GM12873 (cell line): ENCODE measurements around the gene PRR15L.

ENCODE experiments used
- CTCF ChIP-seq: IDR thresholded peaks from 2 replicates; pipeline ENCODE4 v1.5.1; 2012; ENCODE audit warnings: low read depth, mild to moderate bottlenecking, moderate library complexity, low read length, control low read depth; ENCODE audit not compliant: insufficient read depth; ENCODE audit errors: missing control alignments

The PRR15L gene

GRCh38 chr17:47946929-47947397 lies 10.7 kb downstream of the PRR15L start:
- peak; percentile 87 for TF ChIP-seq CTCF

DNA sequence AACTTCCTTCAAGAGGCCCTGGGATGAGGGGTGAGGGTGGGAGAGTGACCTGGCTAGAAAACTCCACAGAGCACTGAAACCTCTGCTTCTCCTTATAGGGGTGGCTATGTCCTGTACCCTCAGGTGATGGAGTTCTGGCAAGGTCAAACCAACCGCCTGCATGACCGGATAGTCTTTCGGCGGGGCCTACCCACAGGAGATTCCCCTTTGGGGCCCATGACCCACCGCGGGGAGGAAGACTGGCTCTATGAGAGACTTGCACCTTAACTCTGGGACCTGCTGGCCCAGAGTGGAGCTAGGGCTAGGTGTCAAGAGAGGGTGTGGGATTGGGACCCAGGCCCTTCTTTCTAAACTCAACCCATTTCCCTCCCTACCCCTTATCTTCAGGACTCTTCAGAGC lies 11.2 kb downstream of the PRR15L start:
- TF ChIP-seq CTCF: no peak

DNA sequence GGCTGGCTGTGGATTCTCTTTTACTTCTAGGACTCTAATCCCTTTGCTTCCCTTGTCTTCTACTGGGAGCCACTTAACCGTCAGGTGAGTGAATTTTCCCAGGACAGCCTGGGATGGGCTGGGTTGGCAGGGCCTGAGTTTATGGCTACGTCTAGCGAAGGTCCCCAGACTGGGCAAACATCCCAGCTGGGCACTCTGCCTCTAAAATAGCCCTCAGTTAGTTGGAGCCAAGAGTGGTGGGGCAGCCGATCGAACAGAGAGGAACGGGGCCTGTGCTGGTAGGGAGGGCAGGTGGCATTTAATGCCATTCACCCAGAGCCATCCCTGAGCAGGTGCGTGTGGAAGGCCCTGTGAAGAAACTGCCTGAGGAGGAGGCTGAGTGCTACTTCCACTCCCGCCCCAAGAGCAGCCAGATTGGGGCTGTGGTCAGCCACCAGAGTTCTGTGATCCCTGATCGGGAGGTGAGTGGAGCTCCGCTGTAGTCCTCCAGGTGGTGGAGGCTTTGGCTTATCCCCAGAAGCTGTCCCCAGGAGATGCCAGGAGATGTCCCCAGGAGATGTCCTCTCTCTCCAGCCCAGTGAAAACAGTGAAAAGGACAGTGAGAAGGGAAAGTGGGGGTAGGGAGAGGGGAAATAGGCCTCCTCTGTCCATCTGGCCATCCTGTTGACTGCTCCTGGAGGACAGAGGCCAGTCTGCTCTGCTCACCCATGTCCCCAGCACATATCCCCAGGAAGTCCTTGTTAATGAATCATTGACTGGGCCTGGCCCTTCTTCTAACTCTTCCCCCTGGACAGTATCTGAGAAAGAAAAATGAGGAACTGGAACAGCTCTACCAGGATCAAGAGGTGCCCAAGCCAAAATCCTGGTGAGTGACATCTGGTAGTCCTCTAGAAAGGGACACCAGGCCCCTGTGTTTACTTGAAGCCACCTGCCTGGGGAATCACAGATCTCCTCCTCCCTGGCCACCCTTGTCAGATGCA lies 11.9 kb downstream of the PRR15L start:
- no peak for TF ChIP-seq CTCF

GRCh38 chr17:47945080-47945479 lies 12.6 kb downstream of the PRR15L start:
- no peak for TF ChIP-seq CTCF

DNA sequence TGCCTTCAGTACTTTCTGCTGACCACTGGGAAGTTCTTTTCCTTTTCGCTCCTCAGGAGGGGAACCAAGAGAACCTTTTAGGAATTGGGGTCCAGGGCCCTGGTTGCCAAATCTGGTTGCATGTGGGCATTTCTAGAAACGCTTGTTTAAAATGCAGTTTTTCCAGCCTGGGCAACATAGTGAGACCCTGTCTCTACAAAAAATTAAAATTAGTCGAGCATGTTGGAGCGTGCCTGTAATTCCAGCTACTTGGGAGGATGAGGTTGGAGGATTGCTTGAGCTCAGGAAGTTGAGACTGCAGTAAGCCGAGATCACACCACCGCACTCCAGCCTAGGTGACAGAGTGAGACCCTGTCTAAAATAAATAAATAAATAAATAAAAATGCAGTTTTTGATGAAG lies 15.1 kb downstream of the PRR15L start:
- TF ChIP-seq CTCF: no peak

DNA sequence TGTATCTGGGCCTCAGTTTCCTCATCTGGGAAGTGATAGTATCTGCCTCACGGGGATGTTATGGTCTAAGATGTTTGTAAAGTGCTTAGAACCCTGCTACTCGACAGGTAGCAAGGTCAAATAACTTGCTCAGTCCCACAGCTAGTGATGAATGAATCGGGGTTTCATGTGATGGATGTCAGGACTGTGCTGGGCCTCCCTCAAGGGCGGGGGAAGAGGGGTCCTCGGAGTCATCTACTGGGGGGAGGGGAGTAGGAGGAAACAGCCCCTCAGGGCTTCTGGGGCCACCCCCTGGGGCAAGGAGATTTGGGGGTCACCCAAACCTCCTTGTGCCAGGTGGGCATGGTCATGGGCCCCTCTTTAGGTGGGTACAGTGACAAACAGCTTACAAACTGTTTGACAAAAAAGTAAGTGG lies 15.6 kb downstream of the PRR15L start:
- no peak for TF ChIP-seq CTCF

DNA sequence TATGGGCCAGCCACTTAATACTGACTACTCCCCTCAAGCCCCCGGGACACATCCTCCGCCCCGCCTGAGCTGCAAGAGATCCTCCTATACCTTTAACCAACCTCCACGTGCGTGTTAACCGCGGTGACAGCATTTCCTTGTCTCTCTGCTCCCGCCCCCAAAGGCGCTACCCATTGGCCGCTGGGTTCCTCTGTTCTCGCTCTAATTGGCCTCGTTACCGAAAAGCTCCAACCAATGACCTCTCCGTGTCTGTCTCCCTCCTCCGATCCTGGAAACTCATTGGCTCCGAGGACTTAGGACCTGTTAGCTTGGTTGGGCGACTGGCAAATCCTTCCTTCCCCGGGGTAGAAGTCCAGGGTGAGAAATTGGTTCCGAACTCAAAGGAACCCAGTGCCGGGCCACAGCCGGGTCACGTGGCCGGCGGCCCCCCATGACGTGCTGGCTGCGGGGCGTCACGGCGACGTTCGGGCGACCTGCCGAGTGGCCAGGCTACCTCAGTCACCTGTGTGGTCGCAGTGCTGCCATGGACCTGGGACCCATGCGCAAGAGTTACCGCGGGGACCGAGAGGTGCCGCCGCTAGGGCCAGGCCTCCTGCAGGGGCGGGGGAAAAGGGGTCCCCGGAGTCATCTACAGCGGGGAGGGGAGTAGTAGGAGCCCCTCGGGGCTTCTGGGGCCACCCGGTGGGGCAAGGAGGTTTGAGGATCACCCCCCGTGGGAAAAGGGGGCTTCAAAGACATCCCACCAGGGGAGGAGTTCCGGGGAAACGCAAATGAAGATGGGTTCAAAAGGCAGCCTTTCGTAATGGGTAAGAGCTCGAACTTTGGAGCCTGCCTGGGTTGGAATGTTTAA lies 16.2 kb downstream of the PRR15L start, which contains the start of gene PNPO:
Gene PNPO, plus strand, starts transcription at position 326 of the 850 bp plus-strand sequence. Its CDS starts 105 bp downstream, at position 431.
- TF ChIP-seq CTCF: peak; percentile 14
